T-helper 22 cell (primary cell): ENCODE results near the gene NUMBL.

ENCODE experiments used
- DNase-seq: peaks from one replicate; pipeline ENCODE4 v3.0.0-alpha.2; 2020; ENCODE audit warnings: low read depth

Gene NUMBL

DNA sequence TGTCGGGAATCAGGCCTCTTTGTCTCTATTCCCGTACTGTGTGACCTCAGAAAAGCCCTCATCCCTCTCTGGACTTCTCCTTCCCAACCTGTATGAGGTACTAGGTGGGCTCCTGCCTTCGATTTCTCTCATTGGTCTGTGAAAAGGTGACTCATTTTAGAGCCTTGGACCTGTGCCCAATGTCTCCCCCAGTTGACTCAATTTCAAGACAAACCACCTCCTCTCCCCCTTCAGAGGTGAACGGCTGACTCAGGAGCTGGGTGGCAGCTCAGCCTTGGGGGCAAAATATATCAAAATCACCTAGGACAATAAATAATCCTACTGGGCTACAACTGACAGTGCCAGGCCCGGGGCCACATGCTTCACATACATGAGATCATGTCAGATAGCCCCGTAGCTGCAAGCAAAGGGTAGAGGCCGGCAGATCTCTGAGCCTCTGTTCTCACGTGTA, 25.6 kb upstream of the NUMBL start:
- peak; percentile 61 for DNase-seq

DNA sequence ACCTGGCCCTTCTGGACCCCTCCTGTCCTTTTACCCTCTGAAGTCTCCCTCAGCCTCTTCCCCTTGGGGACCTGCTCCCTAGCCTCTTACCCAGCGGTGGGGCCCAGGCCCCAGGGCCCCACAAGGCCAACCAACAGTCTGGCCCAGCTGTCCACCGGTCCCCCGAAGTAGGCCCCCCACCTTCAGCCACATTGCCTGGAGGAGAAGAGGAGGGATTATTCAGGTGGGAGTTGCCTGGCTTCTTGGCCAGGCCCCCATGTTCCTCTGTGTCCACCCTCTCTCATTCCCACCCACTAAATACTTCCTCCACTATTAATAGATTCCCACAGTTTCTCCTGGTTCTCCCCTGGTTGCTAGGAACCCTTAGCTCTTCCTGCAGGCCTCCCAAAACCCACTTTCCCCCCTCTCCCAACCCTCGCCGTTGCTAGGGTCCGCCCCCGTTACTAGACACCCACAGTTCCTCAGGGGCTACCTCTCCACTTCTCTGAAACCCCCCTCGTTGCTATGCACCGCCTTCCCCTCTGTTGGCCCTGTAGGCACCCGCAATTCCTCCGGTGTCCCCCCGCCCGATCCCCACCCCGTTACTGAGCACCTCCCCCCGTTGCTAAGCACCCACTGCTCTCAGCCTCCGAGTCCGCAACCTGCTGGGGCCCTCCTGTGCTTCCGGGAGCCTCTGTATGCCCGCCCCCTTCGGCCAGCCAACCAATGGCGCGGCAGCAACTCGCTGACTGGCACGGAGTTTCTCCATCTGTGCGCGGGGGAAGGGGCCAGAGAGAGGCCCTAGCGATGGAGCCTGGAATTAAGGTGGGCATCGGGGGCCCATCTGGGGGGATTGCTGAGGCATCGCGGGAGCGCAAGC, 24.2 kb upstream of the NUMBL start:
- peak; percentile 94 for DNase-seq

DNA sequence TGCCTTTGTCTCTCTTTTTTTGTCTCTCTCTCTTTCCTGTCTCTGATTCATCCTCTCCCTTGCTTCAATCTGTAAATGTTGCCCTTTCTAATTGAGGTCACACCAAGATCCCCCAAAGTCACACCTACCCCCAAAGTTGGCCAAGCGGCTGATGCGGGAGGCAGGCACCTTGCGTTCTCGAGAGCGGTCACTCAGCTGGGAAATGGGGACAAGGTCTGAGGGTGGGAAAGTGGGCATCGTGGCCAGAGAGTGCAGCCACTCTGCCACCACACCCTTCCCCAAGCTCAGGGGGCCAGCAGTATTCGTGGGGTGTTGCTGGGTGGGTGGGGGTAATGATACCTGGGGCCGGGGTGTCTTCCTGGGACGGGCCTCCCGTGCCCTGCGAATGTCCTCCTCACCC, 23.5 kb upstream of the NUMBL start:
- DNase-seq: no peak

DNA sequence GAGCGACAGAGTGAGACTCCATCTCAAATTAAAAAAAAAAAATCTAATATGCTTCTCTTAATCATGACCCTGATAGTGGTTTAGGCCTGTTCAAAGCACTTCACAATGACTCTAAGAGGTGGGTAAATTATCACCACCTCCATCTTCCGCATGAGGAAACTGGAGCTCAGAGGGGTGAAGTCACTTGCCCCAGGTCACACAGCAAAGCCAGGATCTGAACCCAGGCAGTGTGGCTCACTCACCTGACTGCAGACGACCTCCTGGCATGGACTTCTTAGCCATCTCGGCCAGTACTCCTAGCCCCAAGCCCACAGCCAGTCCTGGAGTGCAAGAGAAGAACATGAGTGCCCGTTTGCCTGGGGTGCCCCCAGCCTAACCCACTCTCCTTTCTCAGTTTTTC, 19.4 kb upstream of the NUMBL start:
- no peak for DNase-seq

DNA sequence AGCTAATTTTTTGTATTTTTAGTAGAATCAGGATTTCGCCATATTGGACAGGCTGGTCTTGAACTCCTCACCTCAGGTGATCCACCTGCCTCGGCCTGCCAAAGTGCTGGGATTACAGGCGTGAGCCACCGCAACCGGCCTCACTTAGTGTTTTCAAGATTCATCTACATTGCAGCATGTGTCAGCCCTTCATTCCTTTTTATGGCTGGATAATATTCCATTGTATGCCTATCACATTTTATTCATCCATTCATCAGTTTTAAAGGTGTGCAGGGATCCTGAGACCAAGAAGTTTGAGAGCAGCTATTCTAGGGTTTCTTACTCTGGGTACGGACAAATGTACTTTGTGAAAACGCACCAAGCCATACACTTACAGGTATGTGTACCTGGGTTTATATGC, 17.2 kb upstream of the NUMBL start:
- DNase-seq: no peak

DNA sequence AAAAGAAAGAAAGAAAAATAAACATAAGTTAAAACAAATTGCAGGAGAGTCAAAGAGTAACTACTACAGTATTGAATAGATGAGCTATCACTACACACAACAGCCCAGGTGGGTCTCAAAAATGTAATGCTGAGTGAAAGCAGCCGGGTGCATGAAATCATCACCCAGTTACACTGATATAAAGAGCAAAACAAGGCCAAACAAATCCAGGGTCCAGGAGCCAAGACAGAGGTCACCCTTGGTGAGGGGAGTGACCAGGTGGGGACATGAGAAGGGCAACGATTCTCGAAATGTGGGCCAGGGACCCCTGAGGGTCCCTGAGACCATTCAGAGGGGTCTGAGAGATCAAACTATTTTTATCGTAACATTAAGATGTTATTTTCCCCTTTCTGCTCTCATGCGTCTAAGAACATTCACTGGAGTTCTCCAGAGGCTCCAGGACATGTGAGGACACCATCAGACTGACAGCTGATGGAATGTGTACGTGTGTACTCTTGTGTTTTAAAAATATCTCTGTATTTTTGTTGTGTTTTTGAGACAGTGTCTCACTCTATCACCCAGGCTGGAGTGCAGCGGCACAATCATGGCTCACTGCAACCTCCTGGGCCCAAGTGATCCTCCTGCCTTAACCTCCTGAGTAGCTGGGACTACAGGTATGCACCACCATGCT, 15.6 kb upstream of the NUMBL start:
- DNase-seq: no peak

DNA sequence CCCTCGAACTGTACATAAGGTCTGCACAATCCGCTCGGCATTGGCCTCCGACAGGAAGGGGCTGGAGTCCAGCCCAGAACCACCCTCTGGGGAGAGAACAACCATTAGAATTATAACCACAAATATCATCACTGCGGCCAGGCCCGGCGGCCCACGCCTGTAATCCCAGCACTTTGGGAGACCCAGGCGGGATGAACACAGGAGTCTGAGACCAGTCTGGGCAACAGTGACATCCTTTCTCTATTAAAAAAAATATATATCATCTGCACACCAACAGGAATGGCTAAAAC, 14.9 kb upstream of the NUMBL start:
- no peak for DNase-seq

DNA sequence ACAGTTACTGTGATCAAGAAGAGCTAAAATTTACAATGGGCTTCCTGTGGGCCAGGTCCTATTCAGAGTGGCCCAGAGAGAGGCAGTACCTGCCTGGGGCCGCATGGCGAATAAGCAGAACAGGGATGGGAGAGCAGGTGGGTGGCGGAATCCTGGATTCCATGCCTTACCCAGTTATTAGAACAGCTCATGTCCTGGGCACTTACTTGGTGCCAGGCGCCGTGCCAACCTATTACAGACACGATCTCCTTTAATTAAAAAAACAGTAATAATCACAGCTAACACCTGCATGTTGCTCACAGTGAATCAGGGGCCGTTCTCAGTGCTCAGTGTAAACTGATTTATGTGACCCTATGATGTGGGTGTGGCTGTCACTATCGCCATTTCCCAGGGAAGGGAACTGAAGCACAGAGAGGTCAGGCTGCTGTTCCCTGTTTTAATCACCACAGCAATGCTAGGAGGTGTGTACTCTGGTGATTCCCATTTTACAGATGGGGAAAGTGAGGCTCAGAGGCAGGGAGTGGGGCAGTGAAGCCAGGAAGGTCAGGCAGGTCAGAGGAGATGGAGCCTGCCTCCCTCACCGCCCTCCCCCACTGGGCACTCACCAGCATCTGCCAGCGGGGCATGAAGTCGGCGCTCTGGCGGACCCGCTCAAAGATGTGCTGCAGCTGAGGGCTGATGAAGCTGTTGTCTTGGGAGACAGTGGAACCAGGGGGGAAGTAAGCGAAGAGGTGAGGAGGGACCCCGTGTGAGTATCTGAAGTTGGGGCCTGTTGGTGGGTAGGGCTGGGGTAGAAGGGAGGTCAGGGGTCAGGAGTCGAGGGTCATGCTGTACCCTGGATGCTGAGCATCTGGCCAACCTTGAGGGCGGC, 14.3 kb upstream of the NUMBL start:
- DNase-seq: no peak

DNA sequence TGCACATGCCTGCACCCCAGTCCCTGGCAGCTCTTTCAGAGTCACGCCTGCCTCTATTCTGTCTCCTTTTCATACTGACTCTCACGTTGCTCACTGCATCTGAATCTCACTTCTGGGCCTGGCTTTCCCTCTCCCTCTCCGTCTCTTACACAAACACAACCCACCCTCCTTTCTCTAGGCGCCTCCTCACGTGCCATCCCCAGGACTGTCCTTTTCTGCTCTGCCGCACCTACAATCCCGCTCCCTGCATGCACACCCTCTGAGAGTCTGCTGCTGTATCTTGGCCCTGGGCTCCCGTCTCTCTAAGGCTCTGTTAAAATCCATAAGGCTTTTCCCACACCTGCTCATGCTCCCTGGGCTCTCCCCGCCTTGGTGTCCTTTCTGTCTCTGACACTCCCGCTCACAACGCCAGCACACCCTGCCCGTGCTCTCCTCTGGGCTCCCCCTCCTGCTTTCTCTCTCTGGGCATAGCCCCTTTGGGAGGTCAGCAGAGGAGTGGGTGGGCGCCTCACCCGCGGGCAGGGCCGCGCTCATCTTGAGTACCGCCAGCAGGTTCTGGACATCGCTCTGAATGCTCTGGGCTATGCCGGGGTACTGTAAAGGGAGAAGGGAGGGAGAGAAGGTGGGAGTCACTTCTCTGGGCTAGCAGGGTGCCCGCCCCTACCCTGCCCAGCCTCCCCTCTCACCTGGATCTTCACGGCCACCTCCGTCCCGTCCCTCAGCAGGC, 12.7 kb upstream of the NUMBL start:
- no peak for DNase-seq

DNA sequence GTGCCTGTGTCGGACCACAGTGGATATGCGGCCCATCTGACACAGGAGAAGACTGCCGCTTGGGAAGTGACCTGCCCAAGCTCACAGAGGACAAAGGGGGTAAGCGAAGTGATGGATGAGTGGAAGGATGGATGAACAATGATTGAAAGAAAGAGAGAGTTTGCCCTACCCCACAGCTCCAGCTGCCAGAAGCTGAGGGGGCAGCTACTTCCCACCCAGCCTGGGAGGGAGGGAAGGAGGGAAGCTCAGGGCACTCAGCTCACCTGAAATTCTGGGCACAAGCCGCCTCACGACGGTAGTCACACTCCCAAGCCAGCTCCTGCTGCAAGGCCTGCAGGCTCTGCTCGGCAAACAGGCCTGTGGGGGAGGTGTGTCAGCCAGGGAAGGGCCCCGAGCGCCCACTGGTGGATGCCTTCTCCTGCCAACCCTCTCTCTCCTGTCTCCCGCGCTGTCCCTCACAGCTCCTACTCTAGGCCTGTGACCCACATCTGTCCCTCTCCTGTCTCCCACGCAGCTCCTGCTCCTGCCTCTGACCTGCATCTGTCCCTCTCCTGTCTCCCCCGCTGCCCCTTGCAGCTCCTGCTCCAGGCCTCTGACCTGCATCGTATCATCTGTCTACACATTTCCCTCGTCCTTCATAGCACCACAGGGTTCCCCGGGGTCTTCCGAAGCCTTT, 12.0 kb upstream of the NUMBL start:
- DNase-seq: no peak

DNA sequence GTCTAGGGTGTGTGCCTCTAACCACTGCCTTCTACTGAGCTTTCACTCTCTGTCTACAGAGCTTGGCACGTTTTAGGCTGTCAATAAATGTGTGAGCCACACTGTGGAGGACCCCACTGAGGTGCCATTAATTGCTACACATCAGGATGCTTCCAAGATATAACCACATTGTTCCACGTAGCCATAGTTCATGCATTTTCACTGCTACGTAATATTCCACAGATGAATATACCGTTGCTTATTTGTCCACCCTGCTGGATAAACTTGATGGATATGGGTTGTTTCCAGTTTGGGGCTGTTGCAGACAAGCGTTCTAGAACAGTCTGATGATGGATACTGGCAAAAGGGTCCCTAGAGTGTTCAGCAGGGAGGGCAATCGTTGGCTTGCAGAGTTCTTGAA, 11.3 kb upstream of the NUMBL start:
- DNase-seq: no peak

DNA sequence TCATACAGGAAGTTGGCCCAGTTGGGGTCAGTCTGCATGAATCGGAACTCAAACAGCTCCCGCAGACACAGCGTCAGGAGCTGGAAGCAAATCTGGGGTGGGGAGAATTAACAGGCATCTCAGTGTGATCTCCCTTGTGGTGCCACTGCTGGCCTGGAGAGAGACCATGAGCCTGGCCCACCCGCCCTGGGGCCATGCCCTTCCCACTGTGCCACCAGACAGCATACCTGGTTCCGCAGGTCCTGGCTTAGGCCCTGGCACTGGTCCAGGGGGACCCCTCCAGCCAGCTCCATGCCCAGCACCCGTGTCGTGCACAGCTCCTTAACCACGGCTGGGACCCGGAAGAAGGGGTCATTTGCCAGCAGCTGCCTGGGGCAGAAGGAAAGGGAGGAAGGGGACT, 9.6 kb upstream of the NUMBL start:
- DNase-seq: no peak

DNA sequence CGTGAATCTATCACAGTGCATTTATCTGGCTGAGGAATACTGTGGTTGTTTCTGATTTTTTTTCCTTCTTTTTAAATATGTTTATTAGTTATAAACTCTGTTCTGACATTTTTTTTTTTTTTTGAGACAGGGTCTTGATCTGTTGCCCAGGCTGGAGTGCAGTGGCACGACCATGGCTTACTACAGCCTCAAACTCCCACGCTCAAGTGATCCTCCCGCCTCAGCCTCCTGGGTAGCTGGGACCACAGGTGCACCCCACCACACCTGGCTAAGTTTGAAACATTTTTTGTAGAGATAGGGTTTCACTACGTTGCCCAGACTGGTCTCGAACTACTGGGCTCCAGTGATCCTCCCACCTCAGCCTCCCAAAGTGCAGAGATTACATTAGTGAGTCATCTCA, 6.6 kb upstream of the NUMBL start:
- no peak for DNase-seq

DNA sequence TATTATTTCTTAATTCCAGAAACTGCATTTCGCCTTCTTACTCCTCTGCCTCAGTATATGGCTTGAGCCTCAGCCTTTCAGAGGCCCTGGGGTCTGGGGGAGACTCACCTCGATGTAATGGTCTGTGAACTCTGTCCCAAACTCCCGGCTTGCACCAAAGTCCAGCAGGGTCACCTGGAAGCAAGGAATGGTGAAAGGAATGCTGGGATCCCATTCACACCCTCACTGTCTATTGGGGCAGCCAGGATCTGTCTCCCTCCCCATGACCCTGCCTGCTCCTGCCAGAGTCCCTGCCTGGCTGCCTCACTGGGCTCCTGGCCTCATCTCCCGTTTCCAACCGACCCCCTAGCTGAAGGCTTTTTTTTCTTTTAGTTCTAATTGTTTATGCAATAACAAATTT, 5.4 kb upstream of the NUMBL start:
- no peak for DNase-seq

DNA sequence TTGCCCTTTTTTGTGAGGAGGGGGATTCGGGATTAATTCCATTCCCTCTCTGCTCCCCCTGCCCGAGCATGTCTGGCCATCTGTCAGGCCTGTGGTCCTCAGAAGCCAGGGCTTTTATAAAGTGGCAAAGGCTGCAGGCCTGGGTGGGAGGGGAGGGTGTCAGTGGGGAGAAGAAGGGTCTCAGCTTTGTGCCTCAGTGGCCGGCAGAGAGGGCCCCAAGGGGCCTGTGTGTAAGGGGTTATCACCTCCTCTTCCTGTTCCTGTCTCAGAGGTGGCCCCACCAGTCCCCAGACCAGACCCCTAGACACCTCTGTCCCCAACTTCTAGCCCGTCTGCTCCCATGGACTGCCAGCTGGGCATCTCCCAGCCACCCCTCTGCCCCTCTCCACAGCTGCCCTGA, 3.4 kb upstream of the NUMBL start:
- DNase-seq: no peak

DNA sequence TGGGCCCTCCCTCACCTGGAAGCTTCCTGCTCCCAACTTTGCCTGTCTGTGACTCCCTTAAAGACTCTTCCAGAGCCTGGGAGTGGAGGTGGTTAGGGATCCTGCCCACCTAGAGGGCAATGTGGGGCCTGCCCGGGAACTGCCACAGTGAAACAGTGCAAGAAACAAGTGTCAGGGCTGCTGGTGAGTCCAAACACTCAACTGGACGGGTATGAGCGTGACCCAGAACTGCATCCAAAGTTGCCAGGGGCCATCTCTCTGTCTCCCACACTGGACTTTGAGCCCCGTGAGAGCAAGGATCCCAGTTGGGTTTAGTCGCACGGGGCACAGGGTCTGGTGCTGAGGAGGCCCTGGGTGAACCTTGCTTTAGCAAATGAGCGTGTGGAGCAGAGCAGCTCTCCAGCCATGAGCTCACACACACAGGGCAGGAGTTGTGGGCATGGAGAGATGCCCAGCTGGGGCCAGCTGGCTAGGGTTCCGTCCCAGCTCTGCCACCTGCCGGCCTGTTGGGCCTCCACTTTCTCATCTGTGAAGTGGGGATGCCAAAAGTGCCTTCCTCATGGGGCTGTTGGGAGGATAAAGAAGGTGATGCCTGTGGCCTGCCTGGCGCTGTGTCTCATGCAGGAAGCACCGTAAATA, 2.8 kb upstream of the NUMBL start:
- DNase-seq: no peak

DNA sequence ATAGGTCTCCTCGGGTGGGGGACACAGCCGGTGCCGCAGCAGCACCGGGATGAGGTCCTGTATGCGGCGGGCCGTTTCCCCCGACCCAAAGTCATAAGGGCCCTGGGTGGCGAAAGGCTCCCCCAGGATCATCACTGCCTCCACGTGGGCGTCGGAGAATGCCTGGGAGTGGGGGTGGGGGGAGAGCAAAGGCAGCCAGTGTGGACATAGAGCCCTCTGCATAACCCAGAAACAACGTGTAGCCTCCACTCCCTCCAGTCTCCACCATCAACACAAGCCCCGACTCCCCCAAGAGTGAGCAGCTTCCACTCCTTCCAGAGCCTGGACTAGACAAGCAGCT, 1.7 kb upstream of the NUMBL start:
- DNase-seq: no peak

DNA sequence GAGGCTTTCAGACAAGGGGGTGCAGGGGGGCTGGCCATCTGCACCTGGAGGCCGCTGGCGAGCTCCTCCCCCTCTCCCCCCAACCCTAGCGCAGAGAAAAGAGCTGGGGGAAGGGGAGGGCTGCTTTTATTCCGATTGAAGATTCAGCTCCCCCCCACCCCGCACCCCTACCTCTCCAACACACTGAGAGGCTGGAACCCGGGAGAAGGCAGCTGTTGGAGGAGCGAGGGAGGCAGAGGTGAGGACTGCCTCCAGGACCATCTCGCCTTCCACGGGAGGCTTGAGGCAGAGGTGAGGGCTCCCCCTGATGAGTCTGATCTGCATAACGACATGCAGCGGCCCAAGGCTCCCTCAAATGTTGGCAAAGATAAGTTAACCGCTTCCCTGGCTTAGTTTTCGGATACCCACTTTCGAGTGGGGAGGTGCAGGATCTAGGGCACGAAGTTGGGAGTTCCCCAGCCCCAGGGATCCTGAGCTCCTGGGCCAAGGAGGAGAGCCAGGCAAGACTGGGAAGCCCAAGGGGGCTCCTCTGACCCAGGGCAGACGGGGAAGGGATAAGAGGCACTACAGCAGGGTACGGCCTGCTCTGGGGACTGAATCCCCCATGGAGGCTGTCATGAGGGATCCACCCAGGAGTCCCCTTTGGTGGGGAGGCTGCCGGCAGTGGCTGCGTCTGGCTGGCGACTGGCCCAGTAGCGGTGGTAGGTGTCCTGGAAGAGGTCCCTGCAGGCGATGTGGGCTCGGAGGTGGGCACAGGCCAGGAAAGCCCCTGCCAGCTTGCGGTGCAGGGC, 1.2 kb upstream of the NUMBL start:
- DNase-seq: no peak

DNA sequence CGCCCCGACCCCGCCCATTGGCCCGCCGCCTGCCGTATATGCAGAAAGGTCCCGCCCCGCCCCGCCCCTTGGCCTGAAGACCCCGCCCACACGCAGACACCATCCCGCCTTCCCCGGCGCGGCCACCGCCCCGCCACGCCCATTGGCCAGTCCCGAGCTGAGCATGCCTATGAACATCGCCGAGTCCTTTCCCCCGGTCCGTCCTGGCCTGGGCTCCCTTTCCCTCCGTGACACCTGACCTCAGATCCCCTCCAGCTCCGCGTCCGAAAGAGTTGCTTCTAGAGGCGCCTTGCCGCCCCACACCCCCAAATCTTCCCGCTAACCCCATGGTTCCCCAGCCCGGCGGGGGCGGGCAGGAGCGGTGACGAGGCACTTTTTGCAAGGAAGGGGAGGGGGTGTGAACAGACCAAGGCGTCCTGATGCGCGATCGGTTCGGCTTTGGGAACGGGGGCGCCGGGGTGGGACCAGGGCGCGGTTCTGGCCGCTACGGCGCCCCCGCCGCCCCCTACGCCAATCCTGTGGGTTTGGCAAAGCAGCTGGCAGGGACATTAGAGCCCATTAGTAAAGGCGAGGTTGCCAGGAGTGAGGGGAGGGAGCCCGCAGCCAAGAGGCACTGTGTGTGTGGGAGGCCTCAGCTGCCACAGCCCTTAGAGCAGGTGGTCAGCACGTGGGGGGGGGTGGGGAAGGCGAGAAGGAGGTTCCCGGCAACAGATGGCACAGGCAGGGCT, 406 bp upstream of the NUMBL start:
- DNase-seq: peak; percentile 82
